ENCODE results near the gene TNKS2.

DNA sequence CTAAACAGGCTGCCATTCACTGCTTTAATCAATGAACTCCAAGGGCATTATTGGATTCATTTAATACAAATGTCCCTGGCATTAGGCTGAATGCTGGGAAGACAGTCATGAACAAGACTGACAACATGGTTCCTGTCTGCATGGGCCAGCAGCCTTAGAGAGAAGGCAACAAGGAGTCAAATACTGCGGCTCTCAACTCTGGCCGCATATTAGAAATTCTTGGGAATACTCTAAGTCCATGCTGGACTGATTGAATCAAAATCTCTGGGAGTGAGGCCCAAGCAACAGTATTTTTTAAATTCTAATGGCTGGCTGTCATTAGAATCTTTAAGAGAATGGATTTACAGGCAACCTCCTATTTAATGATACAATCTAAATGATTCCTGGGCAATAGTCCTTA lies 76.9 kb downstream of the TNKS2 start:
- TF ChIP-seq POLR2AphosphoS5 (IDR thresholded peaks at IDR 0.05) = no peak
- TF ChIP-seq POLR2A (IDR thresholded peaks at IDR 0.05) = no peak
- TF ChIP-seq, protein P1, sequence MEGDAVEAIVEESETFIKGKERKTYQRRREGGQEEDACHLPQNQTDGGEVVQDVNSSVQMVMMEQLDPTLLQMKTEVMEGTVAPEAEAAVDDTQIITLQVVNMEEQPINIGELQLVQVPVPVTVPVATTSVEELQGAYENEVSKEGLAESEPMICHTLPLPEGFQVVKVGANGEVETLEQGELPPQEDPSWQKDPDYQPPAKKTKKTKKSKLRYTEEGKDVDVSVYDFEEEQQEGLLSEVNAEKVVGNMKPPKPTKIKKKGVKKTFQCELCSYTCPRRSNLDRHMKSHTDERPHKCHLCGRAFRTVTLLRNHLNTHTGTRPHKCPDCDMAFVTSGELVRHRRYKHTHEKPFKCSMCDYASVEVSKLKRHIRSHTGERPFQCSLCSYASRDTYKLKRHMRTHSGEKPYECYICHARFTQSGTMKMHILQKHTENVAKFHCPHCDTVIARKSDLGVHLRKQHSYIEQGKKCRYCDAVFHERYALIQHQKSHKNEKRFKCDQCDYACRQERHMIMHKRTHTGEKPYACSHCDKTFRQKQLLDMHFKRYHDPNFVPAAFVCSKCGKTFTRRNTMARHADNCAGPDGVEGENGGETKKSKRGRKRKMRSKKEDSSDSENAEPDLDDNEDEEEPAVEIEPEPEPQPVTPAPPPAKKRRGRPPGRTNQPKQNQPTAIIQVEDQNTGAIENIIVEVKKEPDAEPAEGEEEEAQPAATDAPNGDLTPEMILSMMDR (IDR thresholded peaks at IDR 0.05) = no peak

Data from prostate gland (tissue), 2 donors.